Small intestine (tissue), 7 donors: Measurements from ENCODE around the gene NFATC2. TPM values are rescaled to one million over a fixed set of nuclear protein-coding genes. Genes with fewer than 3 reads are reported as not detected.

Experiments used
- DNase-seq, 2 donors: peaks; one replicate each; pipeline versions ENCODE4 v3.0.0 to v3.0.0-alpha.2; 2013
- FAIRE-seq: peaks from 2 replicates; lab custom pipeline; 2012; peaks lifted over from hg19 to GRCh38; lab: Jason Lieb, UNC
- H3K27ac ChIP-seq, 3 donors: one replicate each; pipeline ENCODE4 v1.5.1; 2013; ENCODE audit warnings: low read length in 2 of 3, mild to moderate bottlenecking in 2 of 3, control low read depth in 1 of 3, inconsistent platforms in 1 of 3, low read depth in 1 of 3, moderate library complexity in 1 of 3
- H3K27me3 ChIP-seq, 3 donors: one replicate each; pipeline ENCODE4 v1.6.1; 2013; ENCODE audit warnings: low read length in 3 of 3, inconsistent platforms in 1 of 3; ENCODE audit not compliant: control insufficient read depth in 3 of 3, insufficient read depth in 3 of 3
- H3K36me3 ChIP-seq, 3 donors: one replicate each; pipeline ENCODE4 v1.6.1; 2013; ENCODE audit warnings: low read length in 3 of 3, inconsistent platforms in 1 of 3, low read depth in 1 of 3, mild to moderate bottlenecking in 1 of 3, moderate library complexity in 1 of 3; ENCODE audit not compliant: control insufficient read depth in 3 of 3, insufficient read depth in 2 of 3
- H3K4me1 ChIP-seq, 3 donors: one replicate each; pipeline ENCODE4 v1.6.1; 2013; ENCODE audit warnings: low read length in 2 of 3, inconsistent platforms in 1 of 3, low read depth in 1 of 3, mild to moderate bottlenecking in 1 of 3, moderate library complexity in 1 of 3; ENCODE audit not compliant: control insufficient read depth in 3 of 3, insufficient read depth in 2 of 3
- H3K4me3 ChIP-seq, 3 donors: one replicate each; pipeline ENCODE4 v1.5.1; 2013; ENCODE audit warnings: low read length in 3 of 3, control low read depth in 1 of 3, inconsistent platforms in 1 of 3, low read depth in 1 of 3, mild to moderate bottlenecking in 1 of 3, moderate library complexity in 1 of 3
- H3K9me3 ChIP-seq, 2 donors: one replicate each; pipeline ENCODE4 v1.6.1; 2013; ENCODE audit warnings: low read depth in 1 of 2, low read length in 1 of 2; ENCODE audit not compliant: control insufficient read depth in 2 of 2, insufficient read depth in 1 of 2
- WGBS, 3 donors: extraction: QIAGEN DNeasy Blood & Tissue Kit; methylation state at CpG; one replicate each; pipeline ENCODE4 v1.1.7; 2013; 5-methylcytosine and 5-hydroxymethylcytosine counted together
- polyA plus RNA-seq, 4 donors: library from polyadenylated mRNA; stranded (reverse) in 3 of 4; unstranded in 1 of 4; fragments of 200-250 nt in 3 of 4; fragments of 120-200 nt in 1 of 4; gene quantifications; one replicate each; pipeline versions ENCODE4 v1.2.1 to v1.2.3, GENCODE V29; 2013
- donor health status: healthy with polysubstance abuse.
- donor health status: control.
- donor health status: control.
- donor health status: Bipolar disorder and iron deficiency.
- donor health status: healthy.

Gene NFATC2
- polyA plus RNA-seq, 4 donors: 3.1 to 19.4 (median 6.2) TPM

- Histone ChIP-seq H3K9me3 (no peaks in the 10 kb centered on the region), H3K4me3 (no peak overlapping the region), H3K27ac (no peak overlapping the region), H3K27me3 (no peaks in the 10 kb centered on the region), H3K4me1 (peaks cover 0 to 6% (median 0%) of the 10 kb centered on the region in 3 donors), H3K36me3 (peaks cover 0 to 33% (median 0%) of the 10 kb centered on the region in 3 donors)
- DNase-seq: no peak
- FAIRE-seq: no peak
- WGBS, 3 donors: 72 to 84% (median 81%) methylated on average over 3 of the region's 3 CpGs
Observed at GRCh38 chr20:51384875-51385274, 157.6 kb downstream of the NFATC2 start.

GRCh38 chr20:51383891-51384510 lies 158.5 kb downstream of the NFATC2 start:
- 82 to 89% (median 85%) methylated on average over 11 of the region's 11 CpGs for WGBS, 3 donors
- no peaks in the 10 kb centered on the region for H3K27me3 ChIP-seq
- H3K9me3 ChIP-seq: no peaks in the 10 kb centered on the region
- peaks cover 0 to 31% (median 0%) of the 10 kb centered on the region in 3 donors for H3K36me3 ChIP-seq
- H3K4me1 ChIP-seq: peaks cover 0 to 6% (median 0%) of the 10 kb centered on the region in 3 donors
- no peak for FAIRE-seq
- DNase-seq: no peak
- no peak overlapping the region for H3K4me3 ChIP-seq
- no peak overlapping the region for H3K27ac ChIP-seq

- 39 to 64% (median 46%) methylated on average over 23 of the region's 23 CpGs for WGBS, 3 donors
- Histone ChIP-seq H3K36me3 (peaks cover 0 to 35% (median 0%) of the 10 kb centered on the region in 3 donors), H3K27me3 (no peaks in the 10 kb centered on the region), H3K9me3 (no peaks in the 10 kb centered on the region), H3K27ac (no peak overlapping the region), H3K4me1 (peaks cover 0 to 6% (median 0%) of the 10 kb centered on the region in 3 donors), H3K4me3 (no peak overlapping the region)
- FAIRE-seq (no peak), DNase-seq (peak; percentile 25 to 60)
Observed at GRCh38 chr20:51382986-51383821, 159.3 kb downstream of the NFATC2 start.

DNA sequence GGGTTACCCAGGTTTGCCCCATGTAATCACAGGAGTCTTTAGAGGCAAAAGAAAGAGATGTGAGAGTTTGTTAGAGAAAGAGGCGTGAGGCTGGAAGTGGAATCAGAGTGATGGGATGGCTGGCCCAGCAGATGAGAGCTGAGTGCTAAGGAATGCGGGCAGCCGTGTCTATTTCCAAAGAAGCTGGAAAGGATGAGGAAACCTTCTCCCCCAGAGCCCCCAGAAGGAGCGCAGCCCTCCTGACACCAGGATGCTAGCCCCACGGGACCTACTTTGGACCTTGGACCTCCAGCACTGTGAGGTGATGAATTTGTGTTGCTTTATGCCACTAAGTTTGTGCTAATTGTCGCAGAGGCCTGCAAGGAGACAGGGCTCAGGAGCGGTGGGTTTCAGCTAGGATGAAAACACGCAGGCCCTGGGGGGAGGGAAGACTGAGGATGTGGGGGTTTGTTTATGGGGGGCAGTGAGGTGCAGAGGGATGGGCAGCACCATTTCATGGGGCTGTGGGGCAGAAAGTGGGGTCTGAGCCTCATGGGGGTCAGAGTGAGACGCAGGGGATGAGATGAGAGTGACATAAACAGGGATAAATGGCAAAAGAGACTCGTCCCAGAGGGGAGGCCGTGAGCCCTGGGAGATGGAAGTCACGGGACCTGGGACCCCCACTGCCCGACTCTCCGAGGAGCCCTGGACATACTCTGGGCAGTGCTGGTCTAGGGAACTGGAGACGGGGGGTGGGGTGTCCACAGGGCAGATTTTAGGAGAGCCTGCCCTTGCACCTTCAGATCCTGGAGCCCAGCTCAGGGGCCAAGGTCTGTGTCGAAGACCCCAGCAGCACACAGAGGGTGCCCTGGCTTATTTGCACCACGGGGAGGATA lies 160.2 kb downstream of the NFATC2 start:
- no peak overlapping the region for H3K4me3 ChIP-seq
- no peak for FAIRE-seq
- H3K27me3 ChIP-seq: no peaks in the 10 kb centered on the region
- no peak for DNase-seq
- H3K27ac ChIP-seq: no peak overlapping the region
- WGBS, 3 donors: 78 to 86% (median 84%) methylated on average over 17 of the region's 17 CpGs
- H3K36me3 ChIP-seq: peaks cover 0 to 30% (median 0%) of the 10 kb centered on the region in 3 donors
- H3K9me3 ChIP-seq: no peaks in the 10 kb centered on the region
- peaks cover 0 to 6% (median 0%) of the 10 kb centered on the region in 3 donors for H3K4me1 ChIP-seq

GRCh38 chr20:51381557-51381956 lies 161.0 kb downstream of the NFATC2 start:
- Histone ChIP-seq H3K36me3 (peaks cover 0 to 24% (median 0%) of the 10 kb centered on the region in 3 donors), H3K27me3 (no peaks in the 10 kb centered on the region), H3K9me3 (no peaks in the 10 kb centered on the region), H3K4me3 (no peak overlapping the region), H3K4me1 (peaks cover 0 to 6% (median 0%) of the 10 kb centered on the region in 3 donors), H3K27ac (no peak overlapping the region)
- FAIRE-seq (no peak), DNase-seq (no peak)
- 95% methylated on average over 12 of the region's 12 CpGs for WGBS, 3 donors

DNA sequence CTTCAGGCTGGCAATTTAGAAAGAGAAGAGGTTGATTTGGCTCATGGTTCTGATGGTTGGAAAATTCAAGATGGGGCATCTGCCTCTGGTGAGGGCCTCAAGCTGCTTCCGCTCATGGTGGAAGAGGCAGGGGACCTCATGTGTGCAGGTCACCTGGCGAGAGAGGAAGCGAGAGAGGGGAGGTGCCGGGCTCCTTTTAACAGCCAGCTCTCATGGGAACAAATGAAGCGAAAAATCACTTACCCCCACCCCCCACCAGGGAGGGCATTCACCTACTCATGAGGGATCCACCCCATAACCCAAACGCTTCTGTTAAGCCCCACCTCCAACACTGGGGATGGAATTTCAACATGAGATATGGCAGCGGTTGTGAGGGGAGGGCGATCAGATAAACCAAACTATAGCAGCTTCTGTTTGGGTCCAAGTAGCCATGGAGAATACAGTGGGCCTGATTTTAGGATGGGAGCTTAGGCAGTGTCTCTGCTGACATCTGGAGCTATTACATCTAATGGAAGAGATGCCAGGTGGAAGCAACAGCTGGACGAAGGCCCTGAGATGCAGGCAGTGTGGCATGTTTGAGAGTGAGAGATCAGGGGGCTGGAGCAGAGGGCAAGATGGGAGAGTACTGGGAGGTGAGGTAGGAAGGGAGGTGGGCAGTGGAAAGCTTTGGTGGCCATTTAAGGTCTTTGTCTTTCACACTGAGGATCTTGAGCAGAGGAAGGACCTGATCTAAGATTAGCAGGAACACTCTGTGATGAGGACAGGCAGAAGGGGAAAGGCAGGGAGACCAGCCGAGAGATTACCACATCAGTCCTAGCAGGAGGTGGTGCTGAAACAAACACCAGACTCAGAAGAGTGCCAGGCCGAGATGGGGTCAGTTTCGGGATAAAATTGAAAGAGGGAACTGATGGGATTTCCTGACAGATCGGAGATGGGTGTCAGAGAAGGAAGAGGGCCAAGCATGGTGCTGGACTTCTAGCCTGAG lies 161.8 kb downstream of the NFATC2 start:
- Histone ChIP-seq H3K4me3 (no peak overlapping the region), H3K4me1 (peaks cover 0 to 6% (median 0%) of the 10 kb centered on the region in 3 donors), H3K9me3 (no peaks in the 10 kb centered on the region), H3K27ac (no peak overlapping the region), H3K36me3 (peaks cover 0 to 17% (median 0%) of the 10 kb centered on the region in 3 donors), H3K27me3 (no peaks in the 10 kb centered on the region)
- no peak for FAIRE-seq
- no peak for DNase-seq
- 86 to 88% (median 87%) methylated on average over 13 of the region's 13 CpGs for WGBS, 3 donors

- H3K36me3 ChIP-seq: peaks cover 0 to 16% (median 0%) of the 10 kb centered on the region in 3 donors
- peaks cover 0 to 6% (median 0%) of the 10 kb centered on the region in 3 donors for H3K4me1 ChIP-seq
- no peak for DNase-seq
- 81 to 90% (median 87%) methylated on average over 8 of the region's 8 CpGs for WGBS, 3 donors
- H3K27ac ChIP-seq: no peak overlapping the region
- H3K27me3 ChIP-seq: no peaks in the 10 kb centered on the region
- no peak for FAIRE-seq
- no peaks in the 10 kb centered on the region for H3K9me3 ChIP-seq
- no peak overlapping the region for H3K4me3 ChIP-seq
Observed at GRCh38 chr20:51379601-51380341, 162.7 kb downstream of the NFATC2 start.
